Measurements from ENCODE around the gene ACTL7B.
"Not testable (repeated sequence)": the region's sequence is repeated elsewhere in the genome, so short reads cannot be mapped to it uniquely, and the experiment has no call there.

The ACTL7B gene, protein sequence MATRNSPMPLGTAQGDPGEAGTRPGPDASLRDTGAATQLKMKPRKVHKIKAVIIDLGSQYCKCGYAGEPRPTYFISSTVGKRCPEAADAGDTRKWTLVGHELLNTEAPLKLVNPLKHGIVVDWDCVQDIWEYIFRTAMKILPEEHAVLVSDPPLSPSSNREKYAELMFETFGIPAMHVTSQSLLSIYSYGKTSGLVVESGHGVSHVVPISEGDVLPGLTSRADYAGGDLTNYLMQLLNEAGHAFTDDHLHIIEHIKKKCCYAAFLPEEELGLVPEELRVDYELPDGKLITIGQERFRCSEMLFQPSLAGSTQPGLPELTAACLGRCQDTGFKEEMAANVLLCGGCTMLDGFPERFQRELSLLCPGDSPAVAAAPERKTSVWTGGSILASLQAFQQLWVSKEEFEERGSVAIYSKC

DNA sequence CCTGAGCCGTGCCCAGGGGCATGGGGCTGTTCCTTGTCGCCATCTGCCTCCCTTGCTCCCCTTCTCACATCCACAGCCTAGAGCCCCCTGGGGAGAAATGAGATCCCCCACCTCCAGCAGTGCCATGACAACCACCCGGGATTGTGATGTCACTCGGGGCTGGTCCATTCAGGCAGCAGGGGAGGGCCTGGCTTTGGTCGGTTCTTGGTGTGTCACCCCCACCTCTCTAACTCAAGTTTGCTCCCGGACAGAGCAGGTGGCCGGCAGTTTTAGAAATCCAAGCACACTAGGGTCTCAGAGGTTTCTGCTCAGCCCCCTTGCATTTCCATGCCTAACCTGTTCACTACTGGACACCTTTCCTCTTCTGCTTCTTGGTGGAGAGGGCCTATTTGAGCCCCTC lies at the start of gene ACTL7B:
Gene ACTL7B, minus strand, starts transcription at position 99 of the 400 bp plus-strand sequence. Its CDS starts 56 bp downstream, at position 43.
- no peak for DNase-seq

GRCh38 chr9:108905494-108905893 lies 49.7 kb upstream of the ACTL7B start:
- DNase-seq, result no peak

GRCh38 chr9:108904161-108904560 lies 48.4 kb upstream of the ACTL7B start:
- no peak for DNase-seq

DNA sequence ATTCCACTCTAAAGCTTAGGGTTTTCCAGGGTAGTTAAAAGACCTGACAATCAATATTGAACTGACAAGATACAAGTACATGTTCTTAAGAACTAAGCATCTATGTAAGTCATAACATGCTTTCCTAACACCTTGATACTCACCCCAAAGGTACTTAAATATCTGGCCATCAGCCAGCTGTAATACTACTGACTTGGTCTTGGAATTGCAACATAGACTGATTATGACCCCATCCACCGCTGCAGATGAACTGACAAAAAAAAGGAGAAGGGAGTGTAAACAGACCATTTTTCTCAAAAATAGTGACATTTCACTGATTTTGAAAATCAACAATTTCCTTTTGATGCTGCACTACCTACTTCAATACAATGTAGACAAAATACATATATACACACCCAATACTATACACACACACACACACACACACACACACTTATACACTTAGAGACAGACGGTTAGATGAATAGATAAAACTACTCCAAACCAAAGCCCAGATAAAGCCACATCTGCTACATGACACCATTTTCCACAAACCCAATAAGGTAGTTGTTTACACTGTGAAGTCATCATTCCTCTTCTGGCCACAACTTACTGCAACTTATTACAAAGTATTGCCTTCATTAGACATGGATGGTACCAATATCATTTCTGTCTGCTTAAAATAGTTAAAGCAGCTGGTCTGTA lies 47.8 kb upstream of the ACTL7B start:
- DNase-seq, result no peak

DNA sequence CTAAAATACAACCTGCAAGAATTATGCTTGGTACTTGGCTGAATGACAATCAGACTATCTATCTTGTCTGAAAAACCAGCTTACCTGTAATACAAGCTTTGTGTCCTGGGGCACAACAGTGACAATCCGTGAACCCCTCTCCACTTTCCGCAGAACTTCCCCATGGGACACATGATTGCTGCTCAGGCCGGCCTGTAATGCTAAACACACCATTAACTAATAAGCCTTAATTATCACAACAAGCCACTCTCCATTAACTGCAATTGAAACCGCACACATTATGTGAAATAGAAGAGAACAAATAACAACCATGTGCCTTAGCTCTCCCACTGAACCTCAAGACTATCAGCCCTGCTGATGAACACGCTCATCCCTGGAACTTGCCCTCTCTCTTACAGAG lies 44.4 kb upstream of the ACTL7B start:
- DNase-seq, result no peak

GRCh38 chr9:108899023-108899695 lies 43.4 kb upstream of the ACTL7B start:
- DNase-seq, result not testable (repeated sequence)

DNA sequence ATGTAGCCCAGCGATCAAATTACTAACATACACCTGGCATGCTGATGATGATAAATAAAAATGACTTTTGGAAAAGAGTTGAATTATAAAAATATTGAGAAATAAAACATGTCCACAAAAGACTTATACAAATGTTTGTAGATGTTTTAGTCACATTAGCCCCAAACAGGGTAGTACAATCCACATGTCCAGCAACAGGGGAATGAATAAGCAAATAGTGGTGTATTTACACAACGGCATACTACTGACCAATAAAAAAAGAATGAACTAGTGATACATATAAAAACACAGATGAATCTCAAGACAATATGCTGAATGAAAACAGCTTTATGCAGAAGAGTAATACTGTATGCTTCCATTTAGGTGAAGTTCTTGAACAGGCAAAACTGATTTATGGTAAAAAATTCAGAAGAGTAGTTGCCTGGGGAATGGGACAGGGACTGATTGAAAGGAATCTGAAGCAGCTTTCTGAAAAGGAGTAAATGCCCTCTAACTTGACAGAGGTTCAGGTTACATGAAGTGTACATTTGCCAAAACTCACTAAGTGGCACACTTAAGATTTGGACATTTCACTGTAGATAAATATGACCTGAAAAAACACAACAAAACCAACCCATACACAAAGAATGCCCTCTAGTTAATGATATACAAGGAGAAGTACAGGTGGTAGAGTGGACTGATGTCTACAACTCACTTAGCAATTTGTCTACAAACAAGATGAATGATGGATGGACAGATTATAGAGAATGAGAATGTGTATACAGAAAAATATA lies 41.7 kb upstream of the ACTL7B start:
- DNase-seq, result no peak

- no peak for DNase-seq
Measured at GRCh38 chr9:108894225-108894997, 38.6 kb upstream of the ACTL7B start.

GRCh38 chr9:108889649-108890067 lies 33.9 kb upstream of the ACTL7B start:
- DNase-seq, result no peak

- DNase-seq, result not testable (repeated sequence)
Measured at GRCh38 chr9:108886594-108887271, 30.9 kb upstream of the ACTL7B start.

DNA sequence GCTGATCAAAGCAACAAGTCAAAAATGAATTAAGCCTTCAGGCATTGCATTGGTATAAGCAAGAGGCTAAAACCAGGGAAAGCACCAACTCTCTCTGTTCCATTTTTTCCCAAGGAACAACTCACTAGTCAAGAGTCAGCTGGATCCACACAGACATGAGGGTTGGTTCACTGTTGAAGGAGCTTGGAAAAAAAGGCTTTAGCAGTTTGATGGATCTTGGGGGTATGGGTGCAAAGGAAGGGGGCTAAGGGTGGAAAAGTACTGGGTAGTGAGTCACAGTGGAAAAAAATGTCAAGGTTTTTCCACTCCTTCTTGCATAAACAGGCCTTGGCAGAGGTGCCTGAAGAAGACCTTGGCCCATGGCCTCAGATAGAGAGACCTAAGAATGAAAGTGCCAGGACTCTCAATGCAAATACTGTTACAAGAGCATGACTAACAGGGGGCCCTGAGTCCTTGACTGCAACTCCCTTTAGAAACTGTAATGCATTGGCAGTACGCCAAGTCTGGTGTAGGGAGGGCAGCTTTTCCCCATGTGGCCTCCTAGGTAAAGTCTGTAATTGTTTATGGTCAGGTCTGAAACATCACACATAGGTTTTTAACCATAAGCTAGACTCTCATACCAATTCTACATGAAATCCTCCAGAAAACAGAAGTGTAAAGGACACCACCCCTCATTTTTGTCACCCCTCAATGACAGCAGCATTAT lies 30.0 kb upstream of the ACTL7B start:
- DNase-seq, result peak; percentile 24

DNA sequence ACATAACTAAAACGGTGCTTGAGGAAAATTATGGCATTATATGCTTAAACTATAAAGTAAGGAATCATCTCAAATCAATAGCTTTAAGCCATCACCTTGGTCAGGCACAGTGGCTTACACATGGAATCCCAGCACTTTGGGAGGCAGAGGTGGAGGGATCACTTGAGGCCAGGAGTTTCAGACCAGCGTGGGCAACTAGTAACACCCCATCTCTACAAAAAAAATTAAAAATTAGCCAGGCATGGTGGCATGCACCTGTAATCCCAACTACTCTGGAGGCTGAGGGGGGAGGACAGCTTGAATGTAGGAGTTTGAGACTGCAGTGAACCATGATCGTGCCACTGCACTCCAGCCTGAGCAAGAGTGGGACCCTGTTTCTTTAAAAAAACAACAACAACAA lies 28.9 kb upstream of the ACTL7B start:
- no peak for DNase-seq

DNA sequence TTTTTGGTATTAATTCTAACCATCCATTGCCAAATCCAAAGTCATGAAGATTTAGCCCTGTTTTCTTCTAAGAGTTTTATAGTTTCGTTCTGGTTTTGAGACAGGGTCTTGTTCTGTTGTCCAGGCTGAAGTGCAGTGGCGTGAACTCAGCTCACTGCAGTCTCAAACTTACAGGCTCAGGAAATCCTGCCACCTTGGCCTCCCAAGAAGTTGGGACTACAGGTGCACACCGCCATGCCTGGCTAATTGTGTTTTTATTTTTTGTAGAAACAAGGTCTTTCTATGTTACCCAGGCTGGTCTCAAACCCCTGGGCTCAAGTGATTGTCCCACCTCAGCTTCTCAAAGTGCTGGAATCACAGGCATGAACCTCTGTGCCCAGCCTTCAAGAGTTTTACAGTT lies 27.3 kb upstream of the ACTL7B start:
- no peak for DNase-seq

- no peak for DNase-seq
Measured at GRCh38 chr9:108882052-108882888, 26.5 kb upstream of the ACTL7B start.

- DNase-seq, result no peak
Measured at GRCh38 chr9:108880738-108881316, 25.0 kb upstream of the ACTL7B start.

GRCh38 chr9:108877524-108877923 lies 21.7 kb upstream of the ACTL7B start:
- no peak for DNase-seq

DNA sequence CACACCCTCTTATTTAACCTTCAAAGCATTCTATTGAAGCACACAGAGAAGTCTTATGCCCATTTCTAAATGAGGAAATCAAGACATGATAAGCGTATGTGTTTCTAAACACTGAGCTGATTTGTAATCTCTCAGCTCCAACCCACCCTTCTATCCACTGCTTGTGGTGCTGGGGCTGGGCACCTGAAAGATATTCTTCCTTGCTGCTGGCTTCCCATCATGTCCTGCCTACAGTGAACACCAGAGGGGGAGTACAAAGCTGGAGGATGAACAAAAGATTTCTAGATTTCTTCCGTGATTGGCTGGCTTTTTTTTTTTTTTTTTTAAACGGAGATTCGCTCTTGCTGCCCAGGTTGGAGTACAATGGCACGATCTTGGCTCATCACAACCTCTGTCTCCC lies 20.6 kb upstream of the ACTL7B start:
- DNase-seq, result no peak

- no peak for DNase-seq
Measured at GRCh38 chr9:108874058-108874788, 18.4 kb upstream of the ACTL7B start.
